ENCODE results near the gene GDPGP1. TPM values are rescaled to one million over a fixed set of nuclear protein-coding genes. Genes with fewer than 3 reads are reported as not detected.

GDPGP1 gene
- total and polyA plus RNA-seq, 3 experiments from 2014 or later, result 0.85 to 11.6 (median 10.3) TPM

- DNase-seq, result no peak
- Mint-ChIP-seq H3K27me3 (peaks cover 0 to 3% of the 10 kb centered on the region in 2 donors), H3K36me3 (peaks cover 0 to 4% (median 0%) of the 10 kb centered on the region in 3 donors), H3K4me3 (no peak overlapping the region), H3K27ac (peak overlapping the region in 3 of 8 donors; percentile 42 to 66 (median 57)), H3K4me1 (peaks cover 15 to 29% (median 24%) of the 10 kb centered on the region in 3 donors), H3K9me3 (no peaks in the 10 kb centered on the region)
- H3K4me1 ChIP-seq (ENCODE audit: insufficient read depth, low read length), result peaks cover 28% of the 10 kb centered on the region
- no peaks in the 10 kb centered on the region for H3K9me3 ChIP-seq (ENCODE audit: low read length)
- POLR2A ChIA-PET, result no interaction called here
- no peaks in the 10 kb centered on the region for H3K36me3 ChIP-seq (ENCODE audit: insufficient read depth, low read length)
- CTCF ChIA-PET, result interaction anchor here (0.9 to 1.0 kb wide), 2 partner anchors 11 to 25 kb away, joined by 3 to 4 read pairs; partner anchors contain the start of gene SEMA4B
- no peaks in the 10 kb centered on the region for H3K27me3 ChIP-seq (ENCODE audit: insufficient read depth, low read length, poor library complexity, severe bottlenecking)
- no peak overlapping the region for H3K4me3 ChIP-seq (ENCODE audit: low read length)
- H3K27ac ChIP-seq (ENCODE audit: low read depth, low read length), result peak overlapping the region; percentile 24
Observed at GRCh38 chr15:90190606-90191343, 43.2 kb upstream of the GDPGP1 start.

GRCh38 chr15:90191344-90191687 lies 42.7 kb upstream of the GDPGP1 start:
- H3K4me3 ChIP-seq (ENCODE audit: low read length), result no peak overlapping the region
- H3K27ac ChIP-seq (ENCODE audit: low read depth, low read length), result no peak overlapping the region
- Mint-ChIP-seq H3K36me3 (peaks cover 0 to 4% (median 0%) of the 10 kb centered on the region in 3 donors), H3K4me3 (no peak overlapping the region), H3K27me3 (peaks cover 0 to 3% of the 10 kb centered on the region in 2 donors), H3K9me3 (no peaks in the 10 kb centered on the region), H3K4me1 (peaks cover 15 to 29% (median 24%) of the 10 kb centered on the region in 3 donors), H3K27ac (peak overlapping the region in 1 of 8 donors; percentile 21)
- DNase-seq, result no peak
- H3K9me3 ChIP-seq (ENCODE audit: low read length), result no peaks in the 10 kb centered on the region
- H3K27me3 ChIP-seq (ENCODE audit: insufficient read depth, low read length, poor library complexity, severe bottlenecking), result no peaks in the 10 kb centered on the region
- POLR2A ChIA-PET, result no interaction called here
- peaks cover 27% of the 10 kb centered on the region for H3K4me1 ChIP-seq (ENCODE audit: insufficient read depth, low read length)
- no peaks in the 10 kb centered on the region for H3K36me3 ChIP-seq (ENCODE audit: insufficient read depth, low read length)
- CTCF ChIA-PET, result interaction anchor here (0.9 to 1.4 kb wide), 3 partner anchors 9 to 30 kb away, joined by 3 to 4 read pairs (median 4); no protein-coding TSS in a partner anchor

GRCh38 chr15:90191794-90192509 lies 42.1 kb upstream of the GDPGP1 start:
- Histone ChIP-seq H3K4me1 (ENCODE audit: insufficient read depth, low read length) (peaks cover 27% of the 10 kb centered on the region), H3K9me3 (ENCODE audit: low read length) (no peaks in the 10 kb centered on the region), H3K36me3 (ENCODE audit: insufficient read depth, low read length) (no peaks in the 10 kb centered on the region), H3K27me3 (ENCODE audit: insufficient read depth, low read length, poor library complexity, severe bottlenecking) (no peaks in the 10 kb centered on the region), H3K4me3 (ENCODE audit: low read length) (no peak overlapping the region), H3K27ac (ENCODE audit: low read depth, low read length) (no peak overlapping the region)
- Mint-ChIP-seq H3K9me3 (no peaks in the 10 kb centered on the region), H3K27ac (peak overlapping the region in 3 of 8 donors; percentile 21 to 68 (median 47)), H3K27me3 (peaks cover 0 to 3% of the 10 kb centered on the region in 2 donors), H3K4me1 (peaks cover 15 to 28% (median 23%) of the 10 kb centered on the region in 3 donors), H3K36me3 (peaks cover 0 to 4% (median 0%) of the 10 kb centered on the region in 3 donors), H3K4me3 (peak overlapping the region in 3 of 7 donors; percentile 11 to 49 (median 13))
- CTCF ChIA-PET, result interaction anchor here (0.9 to 1.4 kb wide), 3 partner anchors 8 to 29 kb away, joined by 3 to 4 read pairs (median 4); no protein-coding TSS in a partner anchor
- peak in 1 of 5 donors; percentile 39 for DNase-seq
- POLR2A ChIA-PET, result no interaction called here

GRCh38 chr15:90192961-90193786 lies 40.8 kb upstream of the GDPGP1 start:
- Mint-ChIP-seq H3K9me3 (no peaks in the 10 kb centered on the region), H3K4me3 (no peak overlapping the region), H3K36me3 (no peaks in the 10 kb centered on the region), H3K27me3 (peaks cover 0 to 3% of the 10 kb centered on the region in 2 donors), H3K4me1 (peaks cover 12 to 23% (median 18%) of the 10 kb centered on the region in 3 donors), H3K27ac (peak overlapping the region in 2 of 8 donors; percentile 5 to 56)
- Histone ChIP-seq H3K4me3 (ENCODE audit: low read length) (no peak overlapping the region), H3K27ac (ENCODE audit: low read depth, low read length) (no peak overlapping the region), H3K27me3 (ENCODE audit: insufficient read depth, low read length, poor library complexity, severe bottlenecking) (no peaks in the 10 kb centered on the region), H3K36me3 (ENCODE audit: insufficient read depth, low read length) (no peaks in the 10 kb centered on the region), H3K4me1 (ENCODE audit: insufficient read depth, low read length) (peaks cover 27% of the 10 kb centered on the region), H3K9me3 (ENCODE audit: low read length) (no peaks in the 10 kb centered on the region)
- DNase-seq, result peak in 1 of 5 donors; percentile 32
- ChIA-PET CTCF (interaction anchor here (1.0 kb wide), 1 partner anchor 8 kb away, joined by 3 read pairs; the partner anchor contains the start of gene SEMA4B), POLR2A (interaction anchor here (0.6 kb wide), 1 partner anchor 273 kb away, joined by 3 read pairs; no protein-coding TSS in a partner anchor)

GRCh38 chr15:90194655-90195054 lies 39.4 kb upstream of the GDPGP1 start:
- CTCF ChIA-PET, result interaction anchor here (0.9 kb wide), 1 partner anchor 27 kb away, joined by 3 read pairs; no protein-coding TSS in a partner anchor
- peaks cover 27% of the 10 kb centered on the region for H3K4me1 ChIP-seq (ENCODE audit: insufficient read depth, low read length)

GRCh38 chr15:90200534-90201129 lies 33.4 kb upstream of the GDPGP1 start:
- peaks cover 15 to 30% (median 23%) of the 10 kb centered on the region in 3 donors for H3K4me1 Mint-ChIP-seq
- peak overlapping the region; percentile 57 for H3K27ac ChIP-seq (ENCODE audit: low read depth, low read length)
- H3K36me3 ChIP-seq (ENCODE audit: insufficient read depth, low read length), result no peaks in the 10 kb centered on the region
- H3K27me3 Mint-ChIP-seq, result no peaks in the 10 kb centered on the region
- H3K4me3 ChIP-seq (ENCODE audit: low read length), result peak overlapping the region; percentile 74
- POLR2A ChIA-PET, result interaction anchor here (0.6 to 3.0 kb wide), 5 partner anchors 13 to 98 kb away, joined by 3 to 39 read pairs (median 4); partner anchors contain the start of genes CIB1 and GDPGP1
- peak overlapping the region; percentile 60 to 97 (median 88) for H3K27ac Mint-ChIP-seq
- CTCF ChIA-PET, result interaction anchor here (0.7 to 2.2 kb wide), 12 partner anchors 7 to 107 kb away, joined by 3 to 9 read pairs (median 3); no protein-coding TSS in a partner anchor
- H3K4me1 ChIP-seq (ENCODE audit: insufficient read depth, low read length), result peaks cover 24% of the 10 kb centered on the region
- no peaks in the 10 kb centered on the region for H3K9me3 ChIP-seq (ENCODE audit: low read length)
- H3K27me3 ChIP-seq (ENCODE audit: insufficient read depth, low read length, poor library complexity, severe bottlenecking), result no peaks in the 10 kb centered on the region
- DNase-seq, result no peak
- H3K36me3 Mint-ChIP-seq, result peaks cover 0 to 2% (median 2%) of the 10 kb centered on the region in 3 donors
- no peaks in the 10 kb centered on the region for H3K9me3 Mint-ChIP-seq
- peak overlapping the region; percentile 82 to 89 (median 85) for H3K4me3 Mint-ChIP-seq

More at GRCh38 chr15:90194655-90195054, 39.4 kb upstream of the GDPGP1 start:
- Mint-ChIP-seq H3K27me3 (peaks cover 0 to 3% of the 10 kb centered on the region in 2 donors), H3K9me3 (no peaks in the 10 kb centered on the region), H3K4me3 (no peak overlapping the region), H3K36me3 (peaks cover 0 to 2% (median 0%) of the 10 kb centered on the region in 3 donors), H3K4me1 (peaks cover 12 to 26% (median 23%) of the 10 kb centered on the region in 3 donors), H3K27ac (no peak overlapping the region)
- Histone ChIP-seq H3K27me3 (ENCODE audit: insufficient read depth, low read length, poor library complexity, severe bottlenecking) (no peaks in the 10 kb centered on the region), H3K9me3 (ENCODE audit: low read length) (no peaks in the 10 kb centered on the region), H3K4me3 (ENCODE audit: low read length) (no peak overlapping the region), H3K36me3 (ENCODE audit: insufficient read depth, low read length) (no peaks in the 10 kb centered on the region), H3K27ac (ENCODE audit: low read depth, low read length) (no peak overlapping the region)
- no peak for DNase-seq
- POLR2A ChIA-PET, result no interaction called here
